GM12878 (cell line): ENCODE results near the gene C5orf15.

ENCODE experiments used
- KDM1A ChIP-seq: fragments of 200-600 bp; sonication (generic); IDR thresholded peaks from 2 replicates; pipeline ENCODE4 v1.6.1; 2016; ENCODE audit warnings: borderline replicate concordance
- TF ChIP-seq, protein P1 (sequence below): IDR thresholded peaks from 2 replicates; pipeline ENCODE4 v1.6.1; 2012; ENCODE audit warnings: low read depth, low read length, improper control_type of control experiment

DNA sequence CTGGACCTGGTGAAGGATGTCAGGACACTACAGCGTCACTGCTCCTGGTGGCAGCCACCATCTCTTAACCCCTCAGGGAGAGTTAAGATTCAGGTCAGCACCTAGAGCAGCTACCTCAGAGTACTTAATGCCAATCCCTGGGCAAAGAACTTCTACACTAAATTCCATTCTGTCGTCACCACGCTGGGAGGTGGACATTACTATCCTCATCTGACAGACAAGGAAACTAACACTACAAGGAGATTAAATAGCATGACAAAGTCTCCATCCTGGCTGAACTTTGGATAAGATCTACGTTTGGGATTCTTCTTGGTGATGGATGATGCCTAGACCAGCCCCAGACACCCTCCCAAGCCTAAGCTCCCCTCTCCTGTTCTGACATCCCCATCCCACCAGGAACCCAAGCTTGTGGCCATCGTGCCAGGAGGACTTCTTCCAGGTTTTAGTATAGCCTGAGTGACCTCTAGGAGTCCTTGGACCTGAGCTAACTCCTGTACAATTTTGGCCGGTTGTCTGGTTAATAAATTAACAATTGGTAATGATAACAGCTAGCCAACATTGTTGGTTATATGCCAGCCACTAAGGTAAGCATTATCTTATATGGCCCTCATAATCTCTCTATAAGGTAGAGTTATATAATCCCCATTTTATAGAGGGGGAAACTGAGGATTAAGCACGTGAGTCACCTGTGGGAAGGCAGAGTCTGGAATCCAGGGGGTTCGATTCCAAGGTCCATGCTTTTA is 54.8 kb downstream of the C5orf15 start:
- TF ChIP-seq KDM1A = no peak
- TF ChIP-seq, protein P1, sequence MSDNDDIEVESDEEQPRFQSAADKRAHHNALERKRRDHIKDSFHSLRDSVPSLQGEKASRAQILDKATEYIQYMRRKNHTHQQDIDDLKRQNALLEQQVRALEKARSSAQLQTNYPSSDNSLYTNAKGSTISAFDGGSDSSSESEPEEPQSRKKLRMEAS = no peak
